ENCODE measurements around the gene RMND5B.
"Not testable (repeated sequence)": the region's sequence is repeated elsewhere in the genome, so short reads cannot be mapped to it uniquely, and the experiment has no call there.

The RMND5B gene
- total RNA-seq, result 8.7 to 21.2 reads per million in 2 donors

- peak; percentile 67 for DNase-seq
Observed at GRCh38 chr5:178130576-178131445, at the start of gene RMND5B. Gene RMND5B (plus strand): TSS chr5:178131014. CDS start chr5:178138120, 7,106 bp downstream.

- no peak for DNase-seq
Observed at GRCh38 chr5:178081571-178082243, 49.1 kb upstream of the RMND5B start.

GRCh38 chr5:178083922-178084321 is 46.9 kb upstream of the RMND5B start:
- DNase-seq, result no peak

GRCh38 chr5:178085316-178085715 is 45.5 kb upstream of the RMND5B start:
- no peak for DNase-seq

- no peak for DNase-seq
Observed at GRCh38 chr5:178086266-178086665, 44.5 kb upstream of the RMND5B start.

GRCh38 chr5:178087199-178087598 is 43.6 kb upstream of the RMND5B start:
- not testable (repeated sequence) for DNase-seq

GRCh38 chr5:178090856-178091255 is 40.0 kb upstream of the RMND5B start:
- no peak for DNase-seq

GRCh38 chr5:178093134-178093533 is 37.7 kb upstream of the RMND5B start:
- no peak for DNase-seq

GRCh38 chr5:178094345-178094744 is 36.5 kb upstream of the RMND5B start:
- no peak for DNase-seq

- no peak for DNase-seq
Observed at GRCh38 chr5:178098685-178099084, 32.1 kb upstream of the RMND5B start.

- no peak for DNase-seq
Observed at GRCh38 chr5:178103612-178104011, 27.2 kb upstream of the RMND5B start.

GRCh38 chr5:178104492-178104891 is 26.3 kb upstream of the RMND5B start:
- DNase-seq, result no peak

GRCh38 chr5:178106086-178106485 is 24.7 kb upstream of the RMND5B start:
- no peak for DNase-seq

- no peak for DNase-seq
Observed at GRCh38 chr5:178106556-178107239, 24.1 kb upstream of the RMND5B start.

GRCh38 chr5:178107756-178108310 is 23.0 kb upstream of the RMND5B start:
- no peak for DNase-seq

- no peak for DNase-seq
Observed at GRCh38 chr5:178108446-178108845, 22.4 kb upstream of the RMND5B start.

- no peak for DNase-seq
Observed at GRCh38 chr5:178108966-178109365, 21.8 kb upstream of the RMND5B start.

GRCh38 chr5:178110511-178110910 is 20.3 kb upstream of the RMND5B start:
- no peak for DNase-seq

GRCh38 chr5:178111925-178112324 is 18.9 kb upstream of the RMND5B start:
- DNase-seq, result no peak

- DNase-seq, result no peak
Observed at GRCh38 chr5:178112545-178112944, 18.3 kb upstream of the RMND5B start.

GRCh38 chr5:178113141-178113787 is 17.6 kb upstream of the RMND5B start, which contains the start of gene N4BP3:
Gene N4BP3 (plus strand): TSS chr5:178113532. CDS start chr5:178119584, 6,052 bp downstream.
- DNase-seq, result peak; percentile 73

GRCh38 chr5:178113841-178114324 is 16.9 kb upstream of the RMND5B start:
- DNase-seq, result no peak

Measured in T-helper 9 cell (primary cell).